GM19372 (cell line): ENCODE measurements around the gene TYSND1.
"Not testable (repeated sequence)": the region's sequence is repeated elsewhere in the genome, so short reads cannot be mapped to it uniquely, and the experiment has no call there.

ENCODE experiments used
- ATAC-seq: cut with Tn5 transposase; IDR thresholded peaks from one replicate; pipeline ENCODE4 v1.9.1; 2021; ENCODE audit warnings: mild to moderate bottlenecking, low read depth, moderate library complexity; ENCODE audit not compliant: unreplicated experiment

TYSND1 gene

GRCh38 chr10:70146489-70147258, at the start of gene TYSND1:
Gene TYSND1 (minus strand): TSS chr10:70146700. CDS start chr10:70146586, 114 bp downstream.
- peak; percentile 86 for ATAC-seq

- ATAC-seq: no peak
Observed at GRCh38 chr10:70193391-70193844, 46.9 kb upstream of the TYSND1 start.

GRCh38 chr10:70192326-70192968, 45.9 kb upstream of the TYSND1 start:
- no peak for ATAC-seq

GRCh38 chr10:70191972-70192305, 45.4 kb upstream of the TYSND1 start:
- ATAC-seq: no peak

- ATAC-seq: no peak
Observed at GRCh38 chr10:70191161-70191971, 44.9 kb upstream of the TYSND1 start.

GRCh38 chr10:70190581-70190980, 44.1 kb upstream of the TYSND1 start:
- no peak for ATAC-seq

- ATAC-seq: no peak
Observed at GRCh38 chr10:70190102-70190501, 43.6 kb upstream of the TYSND1 start.

- ATAC-seq: no peak
Observed at GRCh38 chr10:70188768-70189167, 42.3 kb upstream of the TYSND1 start.

GRCh38 chr10:70186571-70186970, 40.1 kb upstream of the TYSND1 start:
- no peak for ATAC-seq

- no peak for ATAC-seq
Observed at GRCh38 chr10:70186090-70186489, 39.6 kb upstream of the TYSND1 start.

- ATAC-seq: no peak
Observed at GRCh38 chr10:70183304-70183703, 36.8 kb upstream of the TYSND1 start.

GRCh38 chr10:70179209-70179608, 32.7 kb upstream of the TYSND1 start:
- not testable (repeated sequence) for ATAC-seq

GRCh38 chr10:70178139-70178725, 31.7 kb upstream of the TYSND1 start:
- ATAC-seq: no peak

- ATAC-seq: no peak
Observed at GRCh38 chr10:70176441-70176840, 29.9 kb upstream of the TYSND1 start.

- no peak for ATAC-seq
Observed at GRCh38 chr10:70175516-70175915, 29.0 kb upstream of the TYSND1 start.

- no peak for ATAC-seq
Observed at GRCh38 chr10:70174058-70174741, 27.7 kb upstream of the TYSND1 start.

GRCh38 chr10:70169649-70170364, 23.3 kb upstream of the TYSND1 start:
- no peak for ATAC-seq

- no peak for ATAC-seq
Observed at GRCh38 chr10:70169011-70169410, 22.5 kb upstream of the TYSND1 start.

- ATAC-seq: no peak
Observed at GRCh38 chr10:70167246-70167645, 20.7 kb upstream of the TYSND1 start.

- no peak for ATAC-seq
Observed at GRCh38 chr10:70166394-70166793, 19.9 kb upstream of the TYSND1 start.
